Mucosa of descending colon (tissue), 3 donors: ENCODE results near the gene HDGFL2. TPM values are rescaled to one million over a fixed set of nuclear protein-coding genes. Genes with fewer than 3 reads are reported as not detected.

ENCODE experiments used
- ATAC-seq: fragments of 200-7000 bp; cut with Tn5 transposase; one replicate; pipeline ENCODE4 v1.9.1; 2020; ENCODE audit warnings: mild to moderate bottlenecking, moderate library complexity
- DNase-seq, 3 donors: peaks; one replicate each; pipeline ENCODE4 v3.0.0-alpha.2; 2020
- H3K36me3 ChIP-seq: fragments of 200-600 bp; one replicate; pipeline ENCODE4 v1.8.0; 2021; ENCODE audit warnings: low read depth, mild to moderate bottlenecking
- H3K4me1 ChIP-seq: fragments of 200-600 bp; one replicate; pipeline ENCODE4 v1.8.0; 2021; ENCODE audit warnings: low read depth, mild to moderate bottlenecking
- H3K4me3 ChIP-seq: fragments of 200-600 bp; one replicate; pipeline ENCODE4 v1.8.0; 2021; ENCODE audit warnings: mild to moderate bottlenecking
- H3K9me3 ChIP-seq: fragments of 200-600 bp; one replicate; pipeline ENCODE4 v1.8.0; 2021; ENCODE audit warnings: mild to moderate bottlenecking
- intact Hi-C, 2 donors: fragments of 100-400 bp; cut with DNase I in 1 of 2; cut with micrococcal nuclease in 1 of 2; formaldehyde crosslinking; loops; one replicate each; pipeline versions ENCODE4 v1.11.0 to v1.11.1; 2022; cut with DNase I, micrococcal nuclease
- total RNA-seq, 3 donors: library from RNA; stranded (reverse); fragmentation: NEBNext Ultra II Directional in 2 of 3; extraction: Animal tissue kit (Norgen Biotek cat#: 25700) in 2 of 3; gene quantifications; one replicate each; pipeline versions ENCODE4 v1.2.1 to v1.2.4, GENCODE V29; 2021 to 2023
- TF ChIP-seq, protein P1 (sequence below): fragments of 200-600 bp; IDR thresholded peaks from one replicate; pipeline ENCODE4 v1.8.0; 2022; ENCODE audit warnings: antibody characterized with exemption, mild to moderate bottlenecking
- donor health status: DM: no; HTN: no; CAD: no; lungs with moderate emphysema.
- donor health status: DM: no; HTN: no; CAD: no.
- donor health status: DM: no; HTN: yes; CAD: no.

The HDGFL2 gene
- total RNA-seq, 3 donors from 2014 or later = 35.6 to 49.2 (median 39.0) TPM

DNA sequence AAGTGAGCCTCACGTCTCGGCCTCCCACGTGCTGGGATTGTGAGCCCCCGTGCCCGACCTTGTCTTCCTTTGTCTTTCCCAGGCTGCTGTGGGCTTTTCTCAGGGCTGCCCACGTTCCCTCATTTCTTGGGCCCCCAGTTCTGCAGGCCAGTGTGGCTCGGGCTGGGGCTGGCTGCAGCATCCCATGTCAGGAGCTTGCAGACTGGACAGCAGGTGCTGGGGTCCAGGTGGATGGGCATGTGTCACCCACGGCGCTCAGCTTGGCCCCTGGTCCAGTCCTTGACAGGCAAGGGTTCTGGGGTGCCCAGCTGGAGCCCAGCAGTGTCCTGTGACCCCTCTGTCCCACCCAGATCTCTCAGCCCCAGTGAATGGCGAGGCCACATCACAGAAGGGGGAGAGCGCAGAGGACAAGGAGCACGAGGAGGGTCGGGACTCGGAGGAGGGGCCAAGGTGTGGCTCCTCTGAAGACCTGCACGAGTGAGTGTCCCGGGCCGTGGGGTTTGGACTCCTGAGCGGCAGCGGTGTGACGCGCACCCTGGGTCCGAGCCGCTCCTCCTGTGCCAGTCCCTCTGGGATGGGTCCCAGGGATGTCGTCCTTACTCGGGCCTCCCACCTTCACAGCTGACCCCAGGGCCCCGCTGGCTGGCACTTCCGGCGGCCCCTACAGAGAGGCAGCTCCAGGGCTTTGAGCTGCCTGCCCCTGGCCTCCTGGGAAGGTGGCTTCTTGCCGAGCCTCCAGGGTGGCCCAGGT, 28.9 kb downstream of the HDGFL2 start:
- ATAC-seq (no peak), DNase-seq (no peak)
- no peaks in the 10 kb centered on the region for H3K4me1 ChIP-seq
- peaks cover 4% of the 10 kb centered on the region for H3K36me3 ChIP-seq
- intact Hi-C loops = no loop called here
- H3K9me3 ChIP-seq = no peaks in the 10 kb centered on the region
- TF ChIP-seq, protein P1, sequence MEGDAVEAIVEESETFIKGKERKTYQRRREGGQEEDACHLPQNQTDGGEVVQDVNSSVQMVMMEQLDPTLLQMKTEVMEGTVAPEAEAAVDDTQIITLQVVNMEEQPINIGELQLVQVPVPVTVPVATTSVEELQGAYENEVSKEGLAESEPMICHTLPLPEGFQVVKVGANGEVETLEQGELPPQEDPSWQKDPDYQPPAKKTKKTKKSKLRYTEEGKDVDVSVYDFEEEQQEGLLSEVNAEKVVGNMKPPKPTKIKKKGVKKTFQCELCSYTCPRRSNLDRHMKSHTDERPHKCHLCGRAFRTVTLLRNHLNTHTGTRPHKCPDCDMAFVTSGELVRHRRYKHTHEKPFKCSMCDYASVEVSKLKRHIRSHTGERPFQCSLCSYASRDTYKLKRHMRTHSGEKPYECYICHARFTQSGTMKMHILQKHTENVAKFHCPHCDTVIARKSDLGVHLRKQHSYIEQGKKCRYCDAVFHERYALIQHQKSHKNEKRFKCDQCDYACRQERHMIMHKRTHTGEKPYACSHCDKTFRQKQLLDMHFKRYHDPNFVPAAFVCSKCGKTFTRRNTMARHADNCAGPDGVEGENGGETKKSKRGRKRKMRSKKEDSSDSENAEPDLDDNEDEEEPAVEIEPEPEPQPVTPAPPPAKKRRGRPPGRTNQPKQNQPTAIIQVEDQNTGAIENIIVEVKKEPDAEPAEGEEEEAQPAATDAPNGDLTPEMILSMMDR = no peak
- H3K4me3 ChIP-seq = no peak overlapping the region

DNA sequence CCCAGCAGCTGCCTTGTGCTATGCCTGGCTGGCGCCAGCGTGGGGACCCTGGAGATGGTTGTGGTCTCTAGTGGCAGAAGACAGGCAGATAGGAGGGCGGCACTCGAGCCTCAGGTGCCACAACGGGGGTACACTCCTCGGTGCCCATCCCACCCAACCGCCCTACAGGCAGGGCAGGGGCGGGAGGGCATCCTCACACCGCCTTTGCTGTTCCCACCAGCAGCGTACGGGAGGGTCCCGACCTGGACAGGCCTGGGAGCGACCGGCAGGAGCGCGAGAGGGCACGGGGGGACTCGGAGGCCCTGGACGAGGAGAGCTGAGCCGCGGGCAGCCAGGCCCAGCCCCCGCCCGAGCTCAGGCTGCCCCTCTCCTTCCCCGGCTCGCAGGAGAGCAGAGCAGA, 29.6 kb downstream of the HDGFL2 start:
- DNase-seq (no peak), ATAC-seq (no peak)
- TF ChIP-seq, protein P1 = no peak
- no peaks in the 10 kb centered on the region for H3K9me3 ChIP-seq
- no peaks in the 10 kb centered on the region for H3K4me1 ChIP-seq
- H3K36me3 ChIP-seq = no peaks in the 10 kb centered on the region
- no peak overlapping the region for H3K4me3 ChIP-seq
- intact Hi-C loops = no loop called here

DNA sequence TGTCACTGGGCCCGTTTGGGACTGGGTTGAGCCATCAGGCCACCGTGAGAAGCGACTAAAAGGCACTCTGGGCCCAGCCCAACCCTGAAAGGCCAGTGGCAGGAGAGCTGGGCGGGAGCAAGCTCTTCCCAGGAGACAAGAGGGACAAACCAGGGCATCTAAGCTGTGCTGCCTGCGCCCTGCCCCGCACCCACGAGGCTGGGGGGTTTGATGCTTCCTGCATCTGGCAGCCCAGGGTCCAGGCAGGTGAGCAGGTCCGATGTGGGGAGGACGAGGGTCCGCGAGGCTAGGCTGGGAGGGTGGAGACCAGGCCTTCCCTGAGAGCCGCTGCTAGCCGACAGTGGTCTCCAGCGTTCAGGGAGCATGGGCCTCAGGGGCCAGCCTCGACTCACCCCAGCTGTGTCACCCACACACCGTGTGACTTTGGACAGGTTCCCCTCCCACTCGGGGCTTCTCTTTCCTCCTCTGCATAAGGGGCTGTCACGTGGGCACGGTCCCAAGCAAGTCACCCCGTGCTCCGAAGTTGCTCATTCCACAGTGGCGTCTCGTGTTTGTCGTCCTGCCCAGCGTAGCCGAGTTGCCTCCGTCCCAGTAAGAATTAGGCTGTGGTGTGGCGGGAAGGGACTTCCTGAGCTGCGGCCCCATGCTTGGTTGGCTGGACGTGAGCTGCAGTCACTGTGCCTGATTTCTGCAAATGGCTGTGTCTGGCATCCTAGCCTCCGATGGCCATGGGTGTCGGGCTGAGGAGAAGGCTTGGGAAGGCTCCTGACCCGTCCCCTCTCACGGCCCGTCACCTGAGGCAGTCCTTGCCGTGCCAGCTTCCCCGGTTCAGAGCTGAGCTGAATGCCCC, 30.4 kb downstream of the HDGFL2 start:
- DNase-seq = no peak
- Histone ChIP-seq H3K36me3 (no peaks in the 10 kb centered on the region), H3K4me1 (no peaks in the 10 kb centered on the region), H3K4me3 (no peak overlapping the region), H3K9me3 (no peaks in the 10 kb centered on the region)
- no peak for ATAC-seq
- TF ChIP-seq, protein P1 = no peak
- intact Hi-C loops = no loop called here

DNA sequence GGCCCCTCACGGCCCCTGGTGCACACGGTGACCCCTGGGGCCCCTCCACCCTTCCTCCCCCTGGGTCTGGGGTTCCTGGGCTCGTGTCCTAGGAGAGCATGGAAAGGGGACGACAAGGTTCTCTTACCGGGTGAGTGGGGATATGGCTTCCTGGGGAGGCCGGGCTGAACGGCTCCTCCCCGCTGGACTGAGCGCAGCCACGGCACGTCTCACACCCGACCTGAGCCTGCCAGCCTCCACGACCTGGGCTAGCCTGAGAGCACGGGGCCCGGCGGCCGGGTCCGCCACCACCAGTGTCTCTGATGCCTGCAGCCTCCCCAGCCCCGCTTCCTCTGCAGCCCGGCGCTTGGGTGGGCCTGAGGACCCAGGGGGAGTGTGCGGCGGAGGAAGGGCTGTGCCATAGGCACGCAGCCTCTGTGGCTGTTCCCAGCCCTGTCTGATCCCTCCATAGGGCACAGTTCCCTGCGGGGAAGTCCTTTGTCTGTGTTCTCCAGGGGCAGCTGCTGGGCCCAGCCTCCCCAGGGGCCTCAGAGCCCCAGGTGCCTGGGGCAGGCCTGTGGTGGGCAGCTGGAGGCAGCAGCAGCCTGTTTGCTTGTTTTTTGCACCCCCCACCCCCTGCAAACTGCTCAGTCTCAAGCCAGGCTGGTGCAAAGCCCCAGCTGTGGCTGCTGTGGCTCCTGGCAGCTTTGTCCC, 31.2 kb downstream of the HDGFL2 start:
- Histone ChIP-seq H3K9me3 (no peaks in the 10 kb centered on the region), H3K4me3 (no peak overlapping the region), H3K36me3 (no peaks in the 10 kb centered on the region), H3K4me1 (no peaks in the 10 kb centered on the region)
- ATAC-seq = no peak
- intact Hi-C loops = no loop called here
- TF ChIP-seq, protein P1 = no peak
- no peak for DNase-seq

DNA sequence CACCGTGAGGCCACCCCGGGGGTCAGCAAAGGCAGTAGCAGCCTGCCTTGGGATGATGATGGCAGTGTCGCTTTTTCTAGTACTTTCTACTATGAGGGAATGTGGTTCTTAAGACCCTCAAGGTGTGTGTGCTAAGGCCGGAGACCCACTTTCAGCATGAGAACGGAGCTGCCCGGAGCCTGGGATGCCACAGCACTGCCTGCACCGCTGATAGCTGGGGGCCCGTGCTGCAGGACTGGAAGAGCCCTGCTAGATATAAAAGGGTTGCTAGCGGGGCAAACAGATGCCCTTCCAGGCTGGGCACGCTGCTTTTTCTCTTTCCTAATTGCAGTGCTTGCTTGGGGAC, 31.7 kb downstream of the HDGFL2 start:
- no peak overlapping the region for H3K4me3 ChIP-seq
- intact Hi-C loops = no loop called here
- TF ChIP-seq, protein P1 = no peak
- H3K36me3 ChIP-seq = no peaks in the 10 kb centered on the region
- DNase-seq (no peak), ATAC-seq (no peak)
- no peaks in the 10 kb centered on the region for H3K9me3 ChIP-seq
- no peaks in the 10 kb centered on the region for H3K4me1 ChIP-seq
